Spleen (tissue), 11 donors: ENCODE data around the gene EFNA4. TPM values are rescaled to one million over a fixed set of nuclear protein-coding genes. Genes with fewer than 3 reads are reported as not detected.

Source experiments
- DNase-seq: peaks from one replicate; pipeline ENCODE4 v3.0.0-alpha.2; 2020
- H3K27ac ChIP-seq, 8 donors: fragments of 200-600 bp; sonication (generic) in 7 of 8; 1 replicate in 4 of 8; 2 replicates in 4 of 8; pipeline versions ENCODE4 v1.5.0 to v1.8.0; 2016 to 2021; ENCODE audit warnings: inconsistent platforms in 4 of 8, mild to moderate bottlenecking in 4 of 8, moderate library complexity in 1 of 8
- H3K27me3 ChIP-seq, 7 donors: fragments of 200-600 bp; sonication (generic) in 6 of 7; replicated peaks in 1 of 7; 1 replicate in 4 of 7; 2 replicates in 3 of 7; pipeline versions ENCODE4 v1.5.0 to v1.8.0; 2016 to 2021; ENCODE audit warnings: inconsistent platforms in 3 of 7, mild to moderate bottlenecking in 1 of 7
- H3K36me3 ChIP-seq, 6 donors: fragments of 200-600 bp; sonication (generic) in 5 of 6; 1 replicate in 4 of 6; 2 replicates in 2 of 6; pipeline versions ENCODE4 v1.5.0 to v1.8.0; 2016 to 2021; ENCODE audit warnings: inconsistent platforms in 2 of 6
- H3K4me1 ChIP-seq, 6 donors: fragments of 200-600 bp; sonication (generic) in 5 of 6; 1 replicate in 3 of 6; 2 replicates in 3 of 6; pipeline versions ENCODE4 v1.5.0 to v1.8.0; 2016 to 2021; ENCODE audit warnings: inconsistent platforms in 3 of 6
- H3K4me3 ChIP-seq, 8 donors: fragments of 200-600 bp; sonication (generic) in 7 of 8; 1 replicate in 4 of 8; 2 replicates in 4 of 8; pipeline versions ENCODE4 v1.5.0 to v1.8.0; 2016 to 2021; ENCODE audit warnings: inconsistent platforms in 4 of 8, mild to moderate bottlenecking in 4 of 8, moderate library complexity in 2 of 8
- H3K9me3 ChIP-seq, 8 donors: fragments of 200-600 bp; sonication (generic) in 7 of 8; 1 replicate in 4 of 8; 2 replicates in 4 of 8; pipeline versions ENCODE4 v1.5.0 to v1.8.0; 2016 to 2021; ENCODE audit warnings: inconsistent platforms in 4 of 8
- POLR2A ChIP-seq, 3 donors: fragments of 450-650 bp; IDR thresholded peaks; one replicate each; pipeline ENCODE4 v1.5.1; 2017; ENCODE audit warnings: antibody characterized with exemption in 3 of 3, mild to moderate bottlenecking in 1 of 3
- POLR2AphosphoS5 ChIP-seq, 3 donors: sonication (generic); formaldehyde crosslinking; IDR thresholded peaks; one replicate each; pipeline ENCODE4 v1.5.1; 2017; ENCODE audit warnings: antibody characterized with exemption in 3 of 3
- WGBS, 5 donors: extraction: QIAGEN DNeasy Blood & Tissue Kit in 3 of 5; methylation state at CpG; one replicate each; pipeline versions ENCODE4 v1.1.5 to v1.1.7; 2013 to 2018; 5-methylcytosine and 5-hydroxymethylcytosine counted together
- intact Hi-C: fragments of 100-400 bp; cut with DNase I; formaldehyde crosslinking; loops from one replicate; pipeline ENCODE4 v1.15.0; 2023; ENCODE audit warnings: low total_unique reads
- polyA plus RNA-seq, 3 donors: library from polyadenylated mRNA; stranded (reverse); fragments of 200-250 nt; gene quantifications; one replicate each; pipeline ENCODE4 v1.2.1, GENCODE V29; 2013
- total RNA-seq, 7 donors: library from RNA; depleted of rRNA in 3 of 7; stranded (reverse); fragments of >200 nt in 3 of 7; fragmentation: NEBNext Ultra II Directional in 4 of 7; extraction: Animal tissue kit (Norgen Biotek cat#: 25700) in 4 of 7; gene quantifications; one replicate each; pipeline versions ENCODE4 v1.1.0 to v1.2.1, GENCODE V29; 2016 to 2021
- TF ChIP-seq, protein P1 (sequence below), 11 experiments: fragments of 200-600 bp in 7 of 11; fragments of 450-650 bp in 4 of 11; sonication (generic) in 4 of 11; IDR thresholded peaks in 8 of 11; conservative IDR thresholded peaks in 3 of 11; 1 replicate in 7 of 11; 2 replicates in 4 of 11; pipeline versions ENCODE4 v1.4.0 to v1.8.0; 2016 to 2021; ENCODE audit warnings: antibody characterized with exemption in 11 of 11, inconsistent platforms in 4 of 11, mild to moderate bottlenecking in 1 of 11
- donor health status: healthy with polysubstance abuse.
- donor health status: DM: no; HTN: no; CAD: no; lungs with moderate emphysema.
- donor health status: DM: no; HTN: no; CAD: no.
- donor health status: Bipolar disorder and iron deficiency.
- donor health status: healthy.
- donor health status: DM: no; HTN: no; CAD: no.
- donor health status: DM: yes; HTN: yes; CAD: no.

The EFNA4 gene
- total and polyA plus RNA-seq, 10 donors = 4.6 to 9.5 (median 7.1) TPM

DNA sequence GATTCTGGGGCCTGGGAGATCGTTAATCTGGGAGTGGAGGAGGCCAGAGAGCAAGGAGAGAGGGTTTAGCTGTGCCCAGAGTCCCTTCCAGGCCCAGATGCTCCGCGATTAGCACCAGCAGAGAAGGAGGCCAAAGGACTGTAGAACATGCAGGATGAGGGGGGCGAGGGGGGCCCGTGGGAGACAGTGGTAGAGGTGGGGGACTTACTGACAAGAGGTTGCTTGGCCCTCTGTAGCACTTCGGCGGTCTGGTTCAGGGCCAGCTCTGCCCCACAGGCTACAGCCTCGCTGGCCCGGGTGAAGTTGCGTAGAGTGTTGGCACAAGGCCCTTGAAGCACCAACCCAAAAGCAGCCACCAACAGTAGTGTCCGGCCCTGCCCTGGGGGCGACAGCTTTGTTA lies 30.7 kb upstream of the EFNA4 start:
- intact Hi-C loops = no loop called here
- no peak for DNase-seq
- Histone ChIP-seq H3K36me3 (no peaks in the 10 kb centered on the region), H3K27ac (no peak overlapping the region), H3K27me3 (peaks cover 0 to 2% (median 0%) of the 10 kb centered on the region in 7 donors), H3K9me3 (no peaks in the 10 kb centered on the region), H3K4me1 (peaks cover 0 to 19% (median 0%) of the 10 kb centered on the region in 6 donors), H3K4me3 (no peak overlapping the region)
- TF ChIP-seq, protein P1, sequence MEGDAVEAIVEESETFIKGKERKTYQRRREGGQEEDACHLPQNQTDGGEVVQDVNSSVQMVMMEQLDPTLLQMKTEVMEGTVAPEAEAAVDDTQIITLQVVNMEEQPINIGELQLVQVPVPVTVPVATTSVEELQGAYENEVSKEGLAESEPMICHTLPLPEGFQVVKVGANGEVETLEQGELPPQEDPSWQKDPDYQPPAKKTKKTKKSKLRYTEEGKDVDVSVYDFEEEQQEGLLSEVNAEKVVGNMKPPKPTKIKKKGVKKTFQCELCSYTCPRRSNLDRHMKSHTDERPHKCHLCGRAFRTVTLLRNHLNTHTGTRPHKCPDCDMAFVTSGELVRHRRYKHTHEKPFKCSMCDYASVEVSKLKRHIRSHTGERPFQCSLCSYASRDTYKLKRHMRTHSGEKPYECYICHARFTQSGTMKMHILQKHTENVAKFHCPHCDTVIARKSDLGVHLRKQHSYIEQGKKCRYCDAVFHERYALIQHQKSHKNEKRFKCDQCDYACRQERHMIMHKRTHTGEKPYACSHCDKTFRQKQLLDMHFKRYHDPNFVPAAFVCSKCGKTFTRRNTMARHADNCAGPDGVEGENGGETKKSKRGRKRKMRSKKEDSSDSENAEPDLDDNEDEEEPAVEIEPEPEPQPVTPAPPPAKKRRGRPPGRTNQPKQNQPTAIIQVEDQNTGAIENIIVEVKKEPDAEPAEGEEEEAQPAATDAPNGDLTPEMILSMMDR (IDR thresholded peaks at IDR 0.05 in 8 of 11, conservative IDR thresholded peaks at IDR 0.05 in 3 of 11) = no peak
- TF ChIP-seq POLR2AphosphoS5 (IDR thresholded peaks at IDR 0.05) (no peak), POLR2A (IDR thresholded peaks at IDR 0.05) (no peak)
- WGBS, 5 donors = 87 to 91% (median 88%) methylated on average over 12 of the region's 12 CpGs

DNA sequence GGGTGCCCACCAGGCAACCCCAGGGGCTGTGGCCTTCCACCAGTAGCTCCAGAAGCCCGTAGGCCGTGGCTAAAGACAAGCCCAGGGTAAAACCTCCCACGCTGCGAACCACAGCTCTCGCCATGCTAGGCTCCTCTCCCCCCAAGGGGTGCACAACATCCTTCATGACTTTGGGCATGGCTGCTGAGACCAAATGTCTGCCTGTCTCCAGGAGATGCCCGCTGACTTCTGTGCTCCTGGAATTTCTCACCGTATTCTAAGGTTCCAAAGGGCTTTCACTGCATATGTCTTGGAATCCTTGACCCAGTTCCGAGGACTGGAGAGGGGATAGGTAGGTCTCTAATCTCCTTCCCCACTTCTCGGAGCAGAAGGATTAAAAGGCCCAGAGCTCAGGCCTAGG lies 30.0 kb upstream of the EFNA4 start, which contains the start of the genes DCST1 and DCST2:
TSS of gene DCST1 (plus strand) at position 301 of the 400 bp plus-strand sequence. CDS start 213 bp downstream, outside the sequence.
TSS of gene DCST2 (minus strand) at position 258 of the 400 bp plus-strand sequence. CDS start at position 178, 80 bp downstream.
- intact Hi-C loops = no loop called here
- no peak within 1 kb of the TSS for H3K27ac ChIP-seq
- no peak for TF ChIP-seq POLR2A (IDR thresholded peaks at IDR 0.05)
- TF ChIP-seq, protein P1 (IDR thresholded peaks at IDR 0.05 in 8 of 11, conservative IDR thresholded peaks at IDR 0.05 in 3 of 11) = no peak
- no peak for TF ChIP-seq POLR2AphosphoS5 (IDR thresholded peaks at IDR 0.05)
- H3K4me3 ChIP-seq = no peak within 1 kb of the TSS
- no peaks in the 10 kb centered on the region for H3K36me3 ChIP-seq
- H3K9me3 ChIP-seq = no peaks in the 10 kb centered on the region
- 88 to 100% (median 95%) methylated on average over 9 of the region's 9 CpGs for WGBS, 5 donors
- H3K4me1 ChIP-seq = peaks cover 0 to 19% (median 0%) of the 10 kb centered on the region in 6 donors
- DNase-seq = no peak
- peaks cover 0 to 5% (median 0%) of the 10 kb centered on the region in 7 donors for H3K27me3 ChIP-seq

DNA sequence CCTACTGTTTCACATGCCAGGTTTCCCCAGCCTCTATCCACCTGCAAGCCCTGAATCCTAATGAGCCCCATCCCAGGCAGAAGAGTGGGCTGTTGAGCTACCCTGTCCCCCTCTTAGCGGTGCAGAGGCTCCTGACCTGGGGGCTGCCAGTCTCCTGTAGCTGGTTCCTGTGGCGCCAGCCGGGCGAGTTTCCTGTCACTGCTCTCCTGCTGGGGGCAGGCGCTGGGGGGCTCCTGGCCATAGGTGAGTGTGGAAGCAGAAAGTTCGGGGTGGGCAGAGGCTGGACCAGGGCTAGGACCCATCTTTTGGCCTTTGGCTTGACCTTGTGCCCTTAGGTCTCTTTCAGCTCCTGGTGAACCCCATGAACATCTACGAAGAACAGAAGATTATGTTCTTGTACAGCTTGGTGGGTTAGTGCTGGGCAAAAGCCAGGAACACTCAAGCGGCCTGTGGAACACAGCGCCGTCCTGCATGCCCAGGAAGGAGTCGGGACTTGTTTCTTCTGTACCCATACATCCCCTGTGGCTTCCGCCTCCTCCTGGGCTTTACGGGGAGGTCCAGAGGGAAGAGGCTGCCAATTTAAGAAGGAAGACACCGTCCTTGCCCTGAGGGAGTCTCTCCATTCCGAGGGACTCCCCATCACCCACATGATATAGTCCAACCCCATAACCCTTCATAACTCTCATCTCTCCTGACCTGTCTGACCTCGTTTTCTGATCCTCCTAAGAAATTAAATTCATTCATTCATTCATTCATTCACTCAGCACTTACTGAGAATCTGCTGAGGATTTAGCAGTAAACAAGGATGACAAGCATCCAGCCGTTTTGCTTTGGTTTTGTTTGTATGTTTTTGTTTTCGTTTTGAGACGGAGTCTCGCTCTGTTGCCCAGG lies 29.0 kb upstream of the EFNA4 start:
- Histone ChIP-seq H3K27me3 (peaks cover 0 to 5% (median 0%) of the 10 kb centered on the region in 7 donors), H3K36me3 (no peaks in the 10 kb centered on the region), H3K4me3 (no peak overlapping the region), H3K27ac (no peak overlapping the region), H3K4me1 (peaks cover 0 to 19% (median 4%) of the 10 kb centered on the region in 6 donors), H3K9me3 (no peaks in the 10 kb centered on the region)
- no peak for TF ChIP-seq POLR2AphosphoS5 (IDR thresholded peaks at IDR 0.05)
- TF ChIP-seq, protein P1 (IDR thresholded peaks at IDR 0.05 in 8 of 11, conservative IDR thresholded peaks at IDR 0.05 in 3 of 11) = no peak
- DNase-seq = no peak
- intact Hi-C loops = no loop called here
- 77 to 81% (median 79%) methylated on average over 18 to 20 of the region's 20 CpGs for WGBS, 5 donors

DNA sequence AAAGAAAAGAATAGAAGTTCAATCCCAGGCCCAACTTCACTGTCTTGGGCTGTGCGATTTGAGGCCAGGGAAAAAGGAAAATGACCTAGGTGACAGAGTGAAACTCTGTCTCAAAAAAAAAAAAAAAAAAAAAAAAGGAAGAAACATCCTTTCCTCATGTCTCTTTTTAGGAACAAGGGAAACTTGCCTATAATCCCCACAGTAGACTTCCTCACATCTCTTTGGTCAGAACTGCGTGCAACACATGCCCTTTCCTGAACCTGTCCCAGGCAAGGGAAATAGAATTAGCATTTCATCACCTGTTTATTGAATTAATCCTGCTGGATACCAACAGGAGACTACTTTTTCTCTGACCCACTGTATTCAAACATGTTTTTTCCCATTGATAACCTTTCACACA lies 27.6 kb upstream of the EFNA4 start:
- intact Hi-C loops = no loop called here
- WGBS, 5 donors = 69 to 88% (median 74%) methylated on average over 2 of the region's 2 CpGs
- no peaks in the 10 kb centered on the region for H3K9me3 ChIP-seq
- no peaks in the 10 kb centered on the region for H3K36me3 ChIP-seq
- peaks cover 0 to 5% (median 0%) of the 10 kb centered on the region in 7 donors for H3K27me3 ChIP-seq
- no peak overlapping the region for H3K27ac ChIP-seq
- no peak for DNase-seq
- H3K4me1 ChIP-seq = peaks cover 0 to 19% (median 5%) of the 10 kb centered on the region in 6 donors
- H3K4me3 ChIP-seq = no peak overlapping the region
- no peak for TF ChIP-seq POLR2A (IDR thresholded peaks at IDR 0.05)
- TF ChIP-seq POLR2AphosphoS5 (IDR thresholded peaks at IDR 0.05) = no peak
- TF ChIP-seq, protein P1 (IDR thresholded peaks at IDR 0.05 in 8 of 11, conservative IDR thresholded peaks at IDR 0.05 in 3 of 11) = no peak
